A549 (cell line): Measurements from ENCODE around the gene KRT8. TPM values are rescaled to one million over a fixed set of nuclear protein-coding genes. Genes with fewer than 3 reads are reported as not detected.
A peak's percentile ranks its signal among the peaks of the same experiment; 100 is the strongest.

Source experiments
- ATAC-seq, 2 experiments: fragments of 200-7000 bp in 1 of 2; fragments of >200 bp in 1 of 2; cut with Nextera tagmentation in 1 of 2; cut with Tn5 transposase in 1 of 2; 3 replicates each; pipeline versions ENCODE4 v1.8.0 to v1.9.1; 2018 to 2020; ENCODE audit warnings: mild to moderate bottlenecking in 1 of 2, moderate library complexity in 1 of 2
- CTCF ChIA-PET: fragments of 300-600 bp; sonication (Branson Sonifier 250); formaldehyde crosslinking; extraction: SDS; loops from one replicate; lab custom pipeline; 2021; ENCODE audit warnings: antibody characterized with exemption, inconsistent platforms; lab: Yijun Ruan, JAX
- POLR2A ChIA-PET: fragments of 350-600 bp; formaldehyde crosslinking; extraction: SDS; loops from one replicate; lab custom pipeline; 2021; ENCODE audit warnings: antibody characterized with exemption, inconsistent platforms; lab: Yijun Ruan, JAX
- DNase-seq, 2 experiments: peaks; one replicate each; pipeline versions ENCODE4 v3.0.0 to v3.0.0-alpha.2; 2011 to 2016; ENCODE audit warnings: low read depth in 1 of 2, low spot score in 1 of 2
- FAIRE-seq: peaks from 2 replicates; lab custom pipeline; 2011; peaks lifted over from hg19 to GRCh38; lab: Jason Lieb, UNC
- H3K27ac ChIP-seq, 2 experiments: fragments of >200 bp; sonication (Bioruptor Twin); formaldehyde crosslinking; 3 replicates each; pipeline ENCODE4 v1.5.1; 2016 to 2017
- H3K4me1 ChIP-seq: fragments of >200 bp; sonication (Bioruptor Twin); formaldehyde crosslinking; 3 replicates; pipeline ENCODE4 v1.6.1; 2016
- H3K4me2 ChIP-seq: fragments of >200 bp; sonication (Bioruptor Twin); formaldehyde crosslinking; 3 replicates; pipeline ENCODE4 v1.6.1; 2016
- H3K4me3 ChIP-seq: fragments of >200 bp; sonication (Bioruptor Twin); formaldehyde crosslinking; 3 replicates; pipeline ENCODE4 v1.5.1; 2016
- H3K9me3 ChIP-seq: fragments of >200 bp; sonication (Bioruptor Twin); formaldehyde crosslinking; 3 replicates; pipeline ENCODE4 v1.6.1; 2016
- BCL3 ChIP-seq: fragments of >200 bp; sonication (Bioruptor Twin); formaldehyde crosslinking; IDR thresholded peaks from 3 replicates; pipeline ENCODE4 v1.6.1; 2016
- CEBPB ChIP-seq, 2 experiments: fragments of >200 bp in 1 of 2; sonication (Bioruptor Twin) in 1 of 2; formaldehyde crosslinking in 1 of 2; IDR thresholded peaks; 2 replicates each; pipeline ENCODE4 v1.6.1; 2012 to 2016
- E2F6 ChIP-seq: IDR thresholded peaks from 2 replicates; pipeline ENCODE4 v1.6.1; 2012; ENCODE audit warnings: low read depth, borderline replicate concordance
- HMGXB4 ChIP-seq: fragments of 250-450 bp; sonication (Bioruptor Pico); IDR thresholded peaks from 2 replicates; pipeline ENCODE4 v1.5.0; 2021; ENCODE audit warnings: mild to moderate bottlenecking, moderate library complexity, borderline replicate concordance
- JUN ChIP-seq, 2 experiments: fragments of >200 bp; sonication (Bioruptor Twin); formaldehyde crosslinking; IDR thresholded peaks; 2 replicates in 1 of 2; 3 replicates in 1 of 2; pipeline ENCODE4 v1.6.1; 2016 to 2017
- JUNB ChIP-seq: fragments of >200 bp; sonication (Bioruptor Twin); formaldehyde crosslinking; IDR thresholded peaks from 2 replicates; pipeline ENCODE4 v1.6.1; 2016
- KDM1A ChIP-seq: fragments of 200-600 bp; sonication (generic); IDR thresholded peaks from 2 replicates; pipeline ENCODE4 v1.6.1; 2016; ENCODE audit warnings: low read depth, mild to moderate bottlenecking
- MAZ ChIP-seq: fragments of 150-350 bp; IDR thresholded peaks from 2 replicates; pipeline ENCODE4 v1.6.1; 2014; ENCODE audit warnings: antibody characterized with exemption, low read depth, low read length, borderline replicate concordance
- NPAS2 ChIP-seq: fragments of 250-450 bp; sonication (Bioruptor Pico); IDR thresholded peaks from 2 replicates; pipeline ENCODE4 v1.8.0; 2022; ENCODE audit warnings: mild to moderate bottlenecking, moderate library complexity, borderline replicate concordance
- NR3C1 ChIP-seq: fragments of >200 bp; sonication (Bioruptor Twin); formaldehyde crosslinking; IDR thresholded peaks from 3 replicates; pipeline ENCODE4 v1.6.1; 2017
- PBX3 ChIP-seq: IDR thresholded peaks from 2 replicates; pipeline ENCODE4 v1.6.1; 2012
- PHF8 ChIP-seq: fragments of 200-600 bp; sonication (generic); IDR thresholded peaks from 2 replicates; pipeline ENCODE4 v1.6.1; 2016; ENCODE audit warnings: low read depth, mild to moderate bottlenecking, antibody characterized with exemption, moderate library complexity, borderline replicate concordance
- POLR2A ChIP-seq: IDR thresholded peaks from 2 replicates; pipeline ENCODE4 v1.6.1; 2012; ENCODE audit warnings: mild to moderate bottlenecking, low read length
- RCOR1 ChIP-seq: fragments of 150-350 bp; IDR thresholded peaks from 2 replicates; pipeline ENCODE4 v1.6.1; 2014; ENCODE audit warnings: antibody characterized with exemption, low read length, low read depth
- SREBF2 ChIP-seq: fragments of 450-650 bp; IDR thresholded peaks from 2 replicates; pipeline ENCODE4 v1.6.1; 2014; ENCODE audit warnings: mild to moderate bottlenecking, moderate library complexity
- TFCP2L1 ChIP-seq: fragments of 250-450 bp; sonication (Bioruptor Pico); IDR thresholded peaks from 2 replicates; pipeline ENCODE4 v1.5.0; 2021; ENCODE audit warnings: mild to moderate bottlenecking
- USF2 ChIP-seq: fragments of 450-650 bp; IDR thresholded peaks from 2 replicates; pipeline ENCODE4 v1.6.1; 2014; ENCODE audit warnings: antibody characterized with exemption
- ZSCAN20 ChIP-seq: fragments of 250-450 bp; sonication (Bioruptor Pico); IDR thresholded peaks from 2 replicates; pipeline ENCODE4 v1.8.0; 2022; ENCODE audit warnings: mild to moderate bottlenecking, moderate library complexity
- WGBS: methylation state at CpG from one replicate; pipeline ENCODE4 v1.1.6; 2017; ENCODE audit errors: missing lambda C conversion rate; 5-methylcytosine and 5-hydroxymethylcytosine counted together
- polyA plus RNA-seq, 4 experiments: library from polyadenylated mRNA; depleted of rRNA in 3 of 4; stranded (reverse); fragments of >200 nt; fragmentation: RNase III in 1 of 4; extraction: RNeasy Plus Mini Kit Qiagen cat#74134 plus additional on column Dnase treatment in 1 of 4; gene quantifications; 2 replicates in 3 of 4; 3 replicates in 1 of 4; pipeline ENCODE4 v1.2.3, GENCODE V29; 2011 to 2017

Gene KRT8
- polyA plus RNA-seq, 2 of the 4 experiments (the other 2 are of a cell fraction): 2,250 to 3,633 TPM

GRCh38 chr12:52912711-52913430 is 8.0 kb upstream of the KRT8 start:
- WGBS: 89% methylated on average over 8 of the region's 8 CpGs
- TF ChIP-seq RCOR1 (no peak), JUN (IDR thresholded peaks at IDR 0.05) (no peak), KDM1A (no peak), HMGXB4 (CRISPR knock-in tag) (no peak), JUNB (no peak), BCL3 (no peak), ZSCAN20 (CRISPR knock-in tag) (no peak), SREBF2 (no peak), E2F6 (no peak), POLR2A (no peak)
- Histone ChIP-seq H3K4me1 (peaks cover 18% of the 10 kb centered on the region), H3K27ac (peak overlapping the region; percentile 25 to 68; a peak in 4 of 6 replicates), H3K4me2 (no peak overlapping the region), H3K4me3 (no peak overlapping the region), H3K9me3 (no peaks in the 10 kb centered on the region)
- FAIRE-seq (no peak), DNase-seq (no peak), ATAC-seq (no peak)
- POLR2A ChIA-PET: no interaction called here
- CTCF ChIA-PET: interaction anchor here (0.6 kb wide), 1 partner anchor 61 kb away, joined by 3 read pairs; no protein-coding TSS in a partner anchor

GRCh38 chr12:52910248-52910883 is 5.5 kb upstream of the KRT8 start:
- Histone ChIP-seq H3K27ac (peak overlapping the region; percentile 91 to 99; a peak in 5 of 6 replicates), H3K4me2 (no peak overlapping the region), H3K4me3 (no peak overlapping the region), H3K9me3 (no peaks in the 10 kb centered on the region), H3K4me1 (peaks cover 43% of the 10 kb centered on the region)
- CTCF ChIA-PET: interaction anchor here (1.2 to 20.5 kb wide), 8 partner anchors 8 to 70 kb away, joined by 3 to 440 read pairs (median 75); no protein-coding TSS in a partner anchor
- TF ChIP-seq PHF8 (no peak), NPAS2 (CRISPR knock-in tag) (no peak), CEBPB (IDR thresholded peaks at IDR 0.05) (no peak), USF2 (no peak), TFCP2L1 (CRISPR knock-in tag) (no peak), PBX3 (no peak), ZSCAN20 (CRISPR knock-in tag) (no peak), NR3C1 (no peak), MAZ (no peak), E2F6 (no peak)
- POLR2A ChIA-PET: interaction anchor here (0.9 to 1.3 kb wide), 2 partner anchors 8 to 10 kb away, joined by 3 to 4 read pairs; no protein-coding TSS in a partner anchor
- FAIRE-seq: no peak
- no peak for ATAC-seq
- 88% methylated on average over 10 of the region's 10 CpGs for WGBS
- no peak for DNase-seq
